ENCODE measurements around the gene TOMM7.
A peak's percentile ranks its signal among the peaks of the same experiment; 100 is the strongest.
"Not testable (repeated sequence)": the region's sequence is repeated elsewhere in the genome, so short reads cannot be mapped to it uniquely, and the experiment has no call there.

TOMM7 gene

DNA sequence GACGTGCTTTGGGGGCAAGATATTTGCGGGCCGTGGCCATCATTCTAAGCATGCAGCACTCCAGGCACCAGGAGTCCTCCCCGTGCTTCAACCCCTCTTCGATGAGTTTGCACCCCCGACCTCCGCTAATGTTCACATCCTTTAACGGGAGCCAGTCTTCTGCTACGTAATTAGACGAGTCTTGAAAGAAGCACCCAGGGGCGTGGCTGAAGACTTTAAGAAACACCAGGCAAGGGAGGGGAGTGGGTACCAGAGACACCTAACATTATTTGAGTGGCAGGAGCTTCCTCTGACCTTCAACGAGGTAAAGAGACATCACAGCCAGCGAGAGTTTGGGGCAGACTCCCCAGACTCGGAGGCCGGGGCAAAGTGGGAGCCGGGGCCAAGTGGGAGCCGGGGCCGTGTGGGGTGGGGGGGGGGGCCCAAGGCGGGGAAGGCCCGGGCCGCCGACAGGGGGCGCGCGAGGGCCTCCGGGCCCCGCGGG lies 31.1 kb upstream of the TOMM7 start:
- DNase-seq (ENCODE audit: low spot score): peak; percentile 96

DNA sequence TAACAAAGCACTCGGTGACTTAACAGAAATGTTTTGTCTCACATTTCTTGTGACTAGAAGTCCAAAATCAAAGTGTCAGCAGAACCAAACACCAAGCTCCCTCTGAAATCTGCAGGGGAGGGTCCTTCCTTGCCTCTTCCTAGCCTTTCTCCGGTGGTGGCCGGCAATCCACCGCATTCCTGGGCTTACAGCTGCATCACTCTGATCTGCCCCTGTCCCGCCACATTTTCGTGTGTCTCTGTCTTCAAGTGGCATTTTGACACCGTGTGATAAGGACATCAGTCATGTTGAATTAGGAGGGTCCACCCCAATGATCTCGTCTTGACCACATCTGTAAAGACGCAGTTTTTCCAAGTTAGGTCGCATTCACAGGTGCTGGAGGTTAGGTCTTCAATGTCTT lies 30.5 kb upstream of the TOMM7 start:
- DNase-seq (ENCODE audit: low spot score): no peak

DNA sequence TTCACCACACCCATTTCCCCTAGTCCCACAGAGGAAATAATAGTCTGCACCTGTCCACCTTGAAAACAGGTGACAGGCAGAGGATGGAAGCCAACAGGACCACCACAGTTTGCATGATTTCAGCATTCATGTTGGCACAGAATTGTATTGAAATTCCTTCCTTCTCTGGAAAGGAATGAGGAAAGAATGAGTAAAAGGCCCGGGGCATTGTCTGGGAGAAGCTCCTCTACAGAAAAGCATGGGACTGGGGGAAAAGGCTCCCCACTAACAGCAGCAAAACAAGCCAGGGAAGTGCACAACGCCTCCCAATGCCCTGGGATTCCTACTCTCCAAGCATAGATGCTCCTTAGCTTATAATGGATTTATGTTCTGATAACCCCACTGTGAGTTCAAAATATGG lies 28.5 kb upstream of the TOMM7 start:
- DNase-seq (ENCODE audit: low spot score): no peak

DNA sequence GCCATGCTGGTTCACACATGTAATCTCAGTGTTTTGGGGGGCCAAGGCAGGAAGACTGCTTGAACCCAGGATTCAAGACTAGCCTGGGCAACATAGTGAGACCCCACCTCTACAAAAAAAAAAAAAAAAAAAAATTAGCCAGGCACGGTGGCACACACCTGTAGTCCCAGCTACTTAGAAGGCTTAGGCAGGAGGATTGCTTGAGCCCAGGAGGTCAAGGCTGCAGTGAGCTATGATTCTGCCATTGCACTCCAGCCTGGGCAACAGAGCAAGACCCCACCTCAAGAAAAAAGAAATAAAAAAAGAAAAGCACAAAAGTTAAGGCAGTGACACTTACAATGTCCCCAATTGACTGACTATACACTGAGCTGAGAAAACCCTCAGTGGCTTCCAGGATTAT lies 27.7 kb upstream of the TOMM7 start:
- DNase-seq (ENCODE audit: low spot score): not testable (repeated sequence)

DNA sequence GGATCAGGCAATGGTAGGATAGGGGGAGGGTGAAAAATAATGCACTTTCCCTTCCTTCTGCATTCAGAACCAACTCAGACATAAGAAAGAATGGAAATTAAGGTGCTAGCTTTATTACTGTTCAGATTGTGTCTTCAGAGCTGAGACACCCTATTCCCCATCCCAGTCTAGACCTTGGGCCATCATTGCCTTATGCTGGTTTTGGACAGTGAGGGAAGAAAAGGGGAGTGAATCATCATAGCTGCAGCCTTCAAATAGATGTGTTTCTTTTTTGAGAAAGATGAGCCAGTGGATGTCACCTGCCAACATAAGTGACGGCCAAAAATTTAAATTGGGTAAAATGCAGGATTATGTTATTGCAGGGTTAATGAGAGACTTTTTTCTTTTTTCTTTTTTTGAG lies 27.0 kb upstream of the TOMM7 start:
- DNase-seq (ENCODE audit: low spot score): peak; percentile 47

DNA sequence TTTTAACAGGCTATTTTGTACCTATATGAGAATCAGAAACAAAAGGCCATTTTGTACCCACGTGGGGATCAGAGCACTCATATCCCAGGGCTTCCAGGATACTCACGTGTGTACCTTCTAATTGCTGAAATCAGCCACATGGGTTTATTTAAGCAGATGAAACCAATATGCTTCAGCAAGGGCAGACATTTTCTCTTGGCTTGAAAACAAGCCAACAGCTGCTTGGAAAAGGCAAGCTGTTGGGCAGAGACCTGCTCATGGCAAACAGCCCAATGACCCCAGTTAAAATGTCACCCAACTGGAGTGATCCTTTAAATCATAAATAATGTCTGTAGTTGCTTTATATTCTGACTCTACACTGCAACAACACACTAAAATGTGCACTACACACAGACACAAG lies 26.5 kb upstream of the TOMM7 start:
- DNase-seq (ENCODE audit: low spot score): peak; percentile 71

DNA sequence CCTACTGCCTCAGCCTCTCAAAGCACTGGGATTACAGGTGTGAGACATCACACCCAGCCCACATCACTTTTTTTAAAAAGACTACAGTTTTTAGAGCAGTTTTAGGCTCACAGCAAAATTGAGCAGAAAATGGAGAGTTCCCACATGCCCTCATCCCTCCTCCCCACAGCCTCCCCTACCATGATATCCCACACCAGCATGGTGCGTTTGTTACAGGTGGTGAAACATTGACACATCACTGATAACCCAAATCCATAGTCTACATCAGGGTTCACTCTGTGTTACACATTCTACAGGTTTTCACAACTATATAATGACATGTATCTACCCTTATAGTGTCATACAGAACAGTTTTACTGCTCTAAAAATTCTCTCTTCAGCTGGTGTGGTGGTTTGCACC lies 24.3 kb upstream of the TOMM7 start:
- no peak for DNase-seq (ENCODE audit: low spot score)

DNA sequence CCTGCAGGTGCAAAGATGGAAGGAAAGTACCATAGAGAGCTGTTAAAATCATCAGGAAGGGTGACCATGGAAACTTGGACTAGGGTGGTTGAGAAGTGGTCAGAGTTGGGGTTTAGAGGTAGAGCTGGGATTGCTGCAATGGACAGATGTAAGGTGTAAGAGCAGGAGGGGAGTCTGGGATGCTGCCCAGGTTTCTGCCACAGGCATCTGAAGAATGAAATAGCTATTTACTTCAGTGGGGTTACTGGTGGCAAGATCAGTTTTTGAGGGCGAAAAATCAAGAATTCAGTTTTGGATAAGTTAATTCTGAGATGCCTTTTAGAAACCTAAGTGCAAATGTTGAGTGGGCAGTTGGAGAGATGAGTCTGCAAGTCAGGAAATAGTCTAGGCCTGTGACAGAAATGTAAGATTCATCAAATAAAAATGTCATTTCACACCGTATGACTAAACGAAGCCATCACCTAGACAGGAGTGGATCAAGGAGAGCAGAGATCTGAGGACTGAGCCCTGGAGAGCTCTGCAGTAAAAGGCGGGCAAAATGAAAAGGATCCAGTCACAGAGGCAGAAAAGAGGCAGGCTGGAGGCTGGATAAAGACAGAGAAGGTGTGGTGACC lies 22.7 kb upstream of the TOMM7 start:
- no peak for DNase-seq (ENCODE audit: low spot score)

DNA sequence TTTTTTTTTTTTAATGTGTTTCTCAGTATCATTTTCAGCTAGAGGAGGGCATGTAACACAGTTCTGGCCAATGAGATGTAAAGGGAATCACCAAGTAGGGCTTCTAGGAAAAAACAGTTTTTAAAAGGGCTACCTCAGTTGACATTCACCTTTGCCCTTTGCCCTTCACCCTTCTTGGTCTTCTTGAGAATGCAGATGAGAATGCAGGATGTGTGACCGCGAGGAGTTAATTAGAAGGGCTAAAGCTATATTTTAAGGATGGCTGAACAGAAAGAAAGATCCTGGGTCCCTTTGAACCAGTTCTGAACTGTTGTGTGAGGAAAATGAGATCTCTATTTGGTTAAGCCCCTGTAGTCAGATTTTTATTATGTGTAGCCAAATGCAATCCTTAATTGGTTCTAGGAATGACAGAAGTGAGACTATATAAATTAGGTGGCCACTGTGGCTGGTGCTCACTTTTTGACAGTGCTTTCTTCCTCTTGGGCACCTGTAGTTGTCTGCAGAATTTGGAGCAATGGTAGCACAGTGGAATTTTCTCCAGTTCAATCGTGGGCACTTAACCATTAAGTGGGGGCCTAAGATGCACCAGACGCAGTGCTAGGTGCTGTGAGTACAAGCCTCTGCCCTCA lies 21.1 kb upstream of the TOMM7 start:
- no peak for DNase-seq (ENCODE audit: low spot score)

DNA sequence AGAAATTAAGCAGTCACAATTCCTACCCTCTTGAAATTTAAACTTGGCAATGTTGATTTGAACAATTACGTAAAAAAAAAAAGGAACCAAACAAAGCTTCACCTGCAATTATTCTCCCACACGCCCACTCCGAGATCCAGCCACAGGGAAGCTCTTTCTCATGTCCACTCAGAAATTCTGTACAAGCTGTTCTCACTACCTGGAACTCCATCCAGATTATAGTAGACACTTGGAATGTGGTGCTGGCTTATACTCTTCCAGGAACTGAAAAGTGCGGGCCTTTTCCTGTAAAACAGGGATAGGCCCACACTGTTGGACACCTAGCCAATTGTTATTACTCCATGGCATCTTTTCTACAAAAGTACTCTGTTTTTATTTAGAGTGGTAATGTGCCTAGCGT lies 20.3 kb upstream of the TOMM7 start:
- DNase-seq (ENCODE audit: low spot score): no peak

DNA sequence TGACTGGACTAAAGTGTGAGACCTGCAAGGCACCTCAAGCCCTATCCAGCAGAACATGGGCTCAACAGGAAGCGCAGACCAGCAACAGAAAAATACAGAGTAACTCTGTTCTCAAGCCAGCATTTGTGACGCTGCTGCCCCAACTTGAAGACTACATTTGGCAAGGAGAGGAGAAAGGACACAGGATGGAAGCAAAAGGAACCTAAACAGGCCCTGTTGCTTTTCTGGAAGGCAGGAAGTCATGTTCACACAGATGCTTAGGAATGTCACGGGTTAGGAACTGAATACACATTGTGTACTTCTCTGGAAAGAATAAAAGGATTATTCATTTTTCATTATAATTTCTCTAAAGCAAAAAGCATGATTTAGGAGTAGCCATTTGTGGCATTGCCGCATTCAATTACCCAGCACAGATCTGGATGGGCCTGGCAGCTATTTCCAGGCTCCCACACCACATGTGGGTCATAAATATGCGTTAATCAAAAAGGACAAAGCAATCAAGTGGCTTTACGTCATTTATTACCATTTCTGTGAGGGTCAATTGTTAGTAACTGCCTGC lies 19.8 kb upstream of the TOMM7 start:
- no peak for DNase-seq (ENCODE audit: low spot score)

DNA sequence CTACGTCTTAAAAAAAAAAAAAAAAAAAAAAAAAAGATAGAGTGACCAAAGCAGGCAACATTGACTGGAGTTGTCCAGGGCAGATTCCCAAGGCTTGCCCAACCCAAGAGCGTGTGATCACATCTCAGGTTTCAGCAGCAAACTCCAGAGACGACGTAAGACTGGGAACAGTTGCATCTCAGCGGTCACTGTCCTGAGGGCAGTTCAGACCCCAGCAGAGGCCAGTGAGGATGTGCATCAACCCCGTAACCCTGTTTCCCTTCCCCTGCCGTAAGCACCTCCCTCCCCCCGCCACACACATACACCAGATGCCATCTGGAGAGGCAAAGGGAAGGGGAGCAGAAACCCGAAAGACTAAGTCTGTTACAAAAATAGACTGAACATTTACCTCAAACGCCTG lies 19.3 kb upstream of the TOMM7 start:
- DNase-seq (ENCODE audit: low spot score): no peak

DNA sequence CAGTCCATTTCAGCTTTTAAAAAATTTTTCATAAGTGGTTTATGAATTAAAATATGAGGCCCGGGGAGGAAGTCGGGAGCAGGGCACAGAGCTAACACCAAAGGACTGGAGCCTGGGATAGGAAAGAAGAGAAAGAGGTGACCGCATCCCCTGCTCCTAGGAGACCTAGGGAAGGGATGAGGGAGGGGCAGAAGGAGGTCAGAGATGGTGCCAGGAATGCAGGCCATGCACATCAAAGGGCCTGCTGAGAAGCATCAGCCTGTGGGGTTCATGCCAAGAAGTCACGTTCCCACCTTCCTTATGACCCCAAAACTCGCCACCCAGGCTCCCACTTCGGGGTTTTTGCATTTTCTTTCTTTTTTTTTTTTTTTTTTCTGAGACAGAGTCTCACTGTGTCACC lies 14.7 kb upstream of the TOMM7 start:
- DNase-seq (ENCODE audit: low spot score): no peak

DNA sequence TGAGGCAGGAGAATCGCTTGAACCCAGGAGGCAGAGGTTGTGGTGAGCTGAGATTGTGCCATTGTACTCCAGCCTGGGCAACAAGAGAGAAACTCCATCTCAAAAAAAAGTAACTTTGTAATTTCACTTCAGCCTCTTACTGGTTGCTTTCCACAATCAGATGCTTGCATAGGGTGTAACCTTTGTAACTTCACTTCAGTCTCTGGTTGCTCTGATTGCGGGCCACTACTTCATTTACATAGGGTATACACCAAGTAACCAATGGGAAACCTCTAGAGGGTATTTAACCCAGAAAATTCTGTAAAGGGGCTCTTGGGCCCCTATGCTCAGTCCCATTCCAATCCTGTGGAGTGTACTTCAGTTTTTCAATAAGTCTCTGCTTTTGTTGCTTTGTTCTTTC lies 13.9 kb upstream of the TOMM7 start:
- not testable (repeated sequence) for DNase-seq (ENCODE audit: low spot score)

DNA sequence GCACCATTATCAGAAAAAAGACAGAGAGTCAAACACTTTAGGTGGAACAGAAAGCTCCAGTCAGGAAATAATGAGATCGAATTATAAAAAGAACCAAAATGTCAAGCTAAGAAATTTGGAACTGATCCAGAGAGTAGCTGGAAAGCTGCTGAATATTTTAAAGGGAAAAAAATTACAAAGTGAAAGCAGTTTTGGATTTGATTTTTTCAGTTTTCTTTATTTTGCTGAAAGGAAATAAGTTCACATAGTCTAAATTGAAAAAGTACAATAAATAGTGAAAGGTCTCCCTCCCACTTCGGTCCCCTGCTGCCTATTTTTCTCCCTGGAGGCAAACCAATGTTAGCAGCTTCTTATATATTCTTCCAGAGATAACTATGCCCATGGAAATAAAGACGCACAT lies 11.3 kb upstream of the TOMM7 start:
- no peak for DNase-seq (ENCODE audit: low spot score)

DNA sequence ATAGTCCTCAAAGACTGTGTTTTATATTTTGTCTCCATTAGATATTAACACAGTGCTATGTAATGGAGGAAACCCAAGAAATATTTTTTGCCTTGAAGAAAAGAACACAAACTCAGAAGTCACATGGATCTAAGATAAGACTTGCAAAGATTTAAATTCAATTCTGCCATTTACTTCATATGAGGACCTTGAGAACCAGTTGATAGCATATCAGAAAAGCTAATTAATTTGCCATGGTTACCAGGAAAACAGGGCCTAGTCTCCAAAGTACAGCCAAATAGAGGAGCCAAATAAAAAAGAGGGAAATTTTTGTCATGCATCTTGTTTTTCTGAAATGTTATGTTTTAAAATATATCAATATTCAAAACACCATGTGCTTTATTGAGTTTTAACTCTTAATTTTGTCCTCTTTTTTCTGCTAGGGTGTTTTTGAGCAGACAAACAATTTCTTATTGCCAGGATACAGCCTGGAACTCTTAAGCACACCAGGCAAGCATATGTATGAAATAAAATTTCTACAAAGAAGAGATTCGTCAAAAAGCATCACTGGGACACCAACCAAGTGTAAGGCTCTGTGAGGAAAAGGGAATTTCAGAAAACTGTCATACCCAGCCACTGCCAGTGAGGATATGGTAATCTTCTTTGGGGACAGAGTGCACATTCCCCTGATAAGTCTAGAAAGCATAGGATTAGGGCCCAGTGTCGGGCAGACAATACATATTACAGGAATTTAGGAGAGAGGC lies 10.6 kb upstream of the TOMM7 start:
- DNase-seq (ENCODE audit: low spot score): peak; percentile 34

DNA sequence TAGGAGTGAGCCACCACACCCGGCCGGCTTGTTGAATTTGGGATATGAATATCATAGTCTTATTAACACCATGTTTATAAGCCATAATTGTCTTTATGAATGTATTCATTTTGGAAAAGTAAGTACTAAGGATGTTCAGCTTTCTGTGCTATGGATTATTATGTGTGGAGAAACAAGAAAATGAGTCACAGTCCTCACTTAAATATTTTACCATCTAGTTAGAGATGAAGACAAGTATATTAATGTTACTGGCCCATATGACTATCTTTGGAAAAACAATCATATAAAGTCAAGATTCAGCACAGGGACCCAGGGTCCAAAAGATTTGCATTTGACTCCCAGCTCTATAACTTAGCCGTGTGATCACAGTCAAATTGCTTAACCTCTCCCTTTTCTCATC lies 9.8 kb upstream of the TOMM7 start:
- no peak for DNase-seq (ENCODE audit: low spot score)

DNA sequence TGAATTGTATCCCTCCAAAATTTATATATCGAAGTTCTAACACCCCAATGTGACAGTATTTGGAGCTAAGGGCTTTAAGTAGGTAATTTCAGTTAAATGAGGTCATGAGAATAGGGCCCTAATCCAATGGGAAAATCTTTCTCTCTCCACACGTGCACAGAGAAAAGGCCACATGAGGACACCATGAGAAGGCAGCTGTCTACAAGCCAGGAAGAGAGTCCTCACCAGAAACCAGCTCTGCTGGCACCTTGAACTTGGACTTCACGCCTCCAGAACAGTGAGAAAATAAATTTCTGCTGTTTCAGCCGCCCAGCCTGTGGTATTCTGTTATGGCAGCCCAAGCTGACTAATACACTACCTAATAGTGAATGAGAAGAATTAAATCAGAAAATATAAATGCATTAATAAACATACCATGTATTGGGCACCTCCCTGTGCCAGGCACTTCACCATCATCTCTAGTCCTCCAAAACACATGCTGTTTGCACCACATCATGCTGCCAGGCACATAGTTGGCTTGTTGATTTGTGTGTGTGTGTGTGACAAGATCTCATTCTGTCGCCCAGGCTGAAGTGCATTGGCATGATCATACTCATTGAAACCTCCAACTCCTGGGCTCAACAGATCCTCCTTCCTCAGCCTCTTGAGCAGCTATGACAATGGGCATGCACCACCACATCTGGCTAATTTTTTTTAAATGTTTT lies 9.1 kb upstream of the TOMM7 start:
- no peak for DNase-seq (ENCODE audit: low spot score)

DNA sequence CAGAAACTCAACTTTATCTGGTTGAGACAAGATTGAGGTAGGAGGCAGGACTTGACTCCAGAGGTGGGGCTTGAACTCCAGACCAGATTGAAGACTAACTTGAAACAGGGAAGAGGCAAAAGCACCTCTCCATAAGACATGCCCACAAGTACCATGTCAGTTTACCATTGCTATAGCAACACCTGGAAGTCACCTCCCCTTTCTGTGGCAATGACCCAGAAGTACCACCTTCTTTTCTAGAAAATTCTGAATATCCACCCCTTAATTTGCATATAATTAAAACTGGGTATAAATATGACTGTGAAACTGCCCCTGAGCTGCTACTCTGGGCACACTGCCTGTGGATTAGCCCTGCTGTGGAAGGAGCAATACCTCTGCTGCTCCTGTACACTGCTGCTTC lies 4.9 kb upstream of the TOMM7 start:
- no peak for DNase-seq (ENCODE audit: low spot score)

DNA sequence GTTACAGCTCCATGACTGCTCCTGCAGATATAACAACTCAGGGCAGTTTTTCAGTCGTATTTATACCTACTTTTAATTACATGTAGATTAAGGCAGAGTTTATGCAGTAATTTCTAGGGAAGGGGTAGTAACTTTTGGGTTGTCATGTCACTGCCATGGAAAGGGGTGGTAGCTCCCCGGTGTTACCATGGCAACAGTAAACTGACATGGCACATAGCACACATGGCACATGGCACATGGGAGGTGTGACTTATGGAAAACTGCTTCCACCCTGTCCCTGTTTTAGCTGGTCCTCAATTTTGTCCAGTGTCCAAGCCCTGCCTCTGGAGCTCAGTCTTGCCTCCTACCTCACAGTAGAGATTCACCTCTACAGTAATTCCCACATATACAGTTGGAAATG lies 3.9 kb upstream of the TOMM7 start:
- no peak for DNase-seq (ENCODE audit: low spot score)

DNA sequence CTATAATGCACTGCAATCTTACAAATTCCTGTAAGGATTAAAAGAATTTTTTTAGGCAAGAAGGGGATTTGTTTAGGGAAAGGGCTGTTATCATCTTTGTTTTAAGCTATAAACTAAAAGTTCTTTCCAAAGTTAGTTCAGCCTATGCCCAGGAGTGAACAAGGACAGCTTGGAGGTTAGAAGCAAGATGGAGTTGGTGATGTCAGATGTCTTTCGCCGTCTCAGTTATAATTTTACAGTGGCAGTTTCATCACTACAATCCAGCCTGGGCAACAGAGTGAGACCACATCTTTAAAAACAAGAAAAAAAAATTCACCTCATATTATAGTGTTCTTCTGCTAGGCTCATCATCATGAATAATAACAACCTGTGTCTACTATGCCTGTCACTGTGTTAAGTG lies 2.1 kb upstream of the TOMM7 start:
- DNase-seq (ENCODE audit: low spot score): no peak

DNA sequence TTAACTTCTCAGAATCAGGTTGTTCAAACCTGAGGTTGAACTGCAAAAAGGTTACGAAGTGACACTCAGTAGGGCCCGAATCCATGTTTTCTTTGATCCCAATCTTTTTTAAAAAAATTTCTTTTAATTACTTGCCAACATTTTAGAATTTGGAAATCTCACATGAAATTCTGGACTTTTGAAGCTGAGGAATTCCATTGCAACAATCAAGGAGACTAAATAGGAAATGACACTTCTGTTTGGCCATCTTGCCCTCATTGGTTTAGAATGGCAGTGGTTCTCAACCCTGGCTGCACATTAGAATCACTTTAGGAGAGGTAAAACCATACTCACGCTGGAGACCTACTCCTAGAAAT lies 471 bp upstream of the TOMM7 start:
- DNase-seq (ENCODE audit: low spot score): no peak

All from D341Med (cell line).